ENCODE measurements around the gene CLCN6. TPM values are rescaled to one million over a fixed set of nuclear protein-coding genes. Genes with fewer than 3 reads are reported as not detected.

The CLCN6 gene
- total and polyA plus RNA-seq, 10 of the 15 experiments (the other 5 are each of a cell fraction or from before 2014, with no cell fraction given): 2.2 to 20.9 (median 10.2) TPM

DNA sequence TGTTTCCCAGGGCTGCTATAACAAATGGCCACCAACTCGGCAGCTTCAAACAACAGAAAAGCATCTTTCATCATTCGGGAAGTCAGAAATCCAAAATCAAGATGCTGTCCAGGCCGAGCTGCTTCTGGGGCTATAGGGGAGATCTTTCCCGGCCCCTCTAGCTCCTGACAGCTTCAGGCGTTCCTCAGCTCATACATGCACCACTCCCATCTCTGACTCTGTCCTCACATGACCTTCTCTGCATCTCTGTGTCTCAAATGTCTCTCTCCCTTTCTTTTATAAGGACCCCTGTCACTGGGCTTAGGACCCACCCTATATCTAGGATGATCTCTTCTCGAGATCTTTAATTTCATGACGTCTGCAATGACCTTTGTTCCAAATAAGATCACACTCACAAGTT lies 66.6 kb downstream of the CLCN6 start (continued):
- TF ChIP-seq, protein P1, sequence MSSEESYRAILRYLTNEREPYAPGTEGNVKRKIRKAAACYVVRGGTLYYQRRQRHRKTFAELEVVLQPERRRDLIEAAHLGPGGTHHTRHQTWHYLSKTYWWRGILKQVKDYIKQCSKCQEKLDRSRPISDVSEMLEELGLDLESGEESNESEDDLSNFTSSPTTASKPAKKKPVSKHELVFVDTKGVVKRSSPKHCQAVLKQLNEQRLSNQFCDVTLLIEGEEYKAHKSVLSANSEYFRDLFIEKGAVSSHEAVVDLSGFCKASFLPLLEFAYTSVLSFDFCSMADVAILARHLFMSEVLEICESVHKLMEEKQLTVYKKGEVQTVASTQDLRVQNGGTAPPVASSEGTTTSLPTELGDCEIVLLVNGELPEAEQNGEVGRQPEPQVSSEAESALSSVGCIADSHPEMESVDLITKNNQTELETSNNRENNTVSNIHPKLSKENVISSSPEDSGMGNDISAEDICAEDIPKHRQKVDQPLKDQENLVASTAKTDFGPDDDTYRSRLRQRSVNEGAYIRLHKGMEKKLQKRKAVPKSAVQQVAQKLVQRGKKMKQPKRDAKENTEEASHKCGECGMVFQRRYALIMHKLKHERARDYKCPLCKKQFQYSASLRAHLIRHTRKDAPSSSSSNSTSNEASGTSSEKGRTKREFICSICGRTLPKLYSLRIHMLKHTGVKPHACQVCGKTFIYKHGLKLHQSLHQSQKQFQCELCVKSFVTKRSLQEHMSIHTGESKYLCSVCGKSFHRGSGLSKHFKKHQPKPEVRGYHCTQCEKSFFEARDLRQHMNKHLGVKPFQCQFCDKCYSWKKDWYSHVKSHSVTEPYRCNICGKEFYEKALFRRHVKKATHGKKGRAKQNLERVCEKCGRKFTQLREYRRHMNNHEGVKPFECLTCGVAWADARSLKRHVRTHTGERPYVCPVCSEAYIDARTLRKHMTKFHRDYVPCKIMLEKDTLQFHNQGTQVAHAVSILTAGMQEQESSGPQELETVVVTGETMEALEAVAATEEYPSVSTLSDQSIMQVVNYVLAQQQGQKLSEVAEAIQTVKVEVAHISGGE (CRISPR knock-in tag; IDR thresholded peaks at IDR 0.05): no peak
- TF ChIP-seq CHD4 (IDR thresholded peaks at IDR 0.05): no peak

DNA sequence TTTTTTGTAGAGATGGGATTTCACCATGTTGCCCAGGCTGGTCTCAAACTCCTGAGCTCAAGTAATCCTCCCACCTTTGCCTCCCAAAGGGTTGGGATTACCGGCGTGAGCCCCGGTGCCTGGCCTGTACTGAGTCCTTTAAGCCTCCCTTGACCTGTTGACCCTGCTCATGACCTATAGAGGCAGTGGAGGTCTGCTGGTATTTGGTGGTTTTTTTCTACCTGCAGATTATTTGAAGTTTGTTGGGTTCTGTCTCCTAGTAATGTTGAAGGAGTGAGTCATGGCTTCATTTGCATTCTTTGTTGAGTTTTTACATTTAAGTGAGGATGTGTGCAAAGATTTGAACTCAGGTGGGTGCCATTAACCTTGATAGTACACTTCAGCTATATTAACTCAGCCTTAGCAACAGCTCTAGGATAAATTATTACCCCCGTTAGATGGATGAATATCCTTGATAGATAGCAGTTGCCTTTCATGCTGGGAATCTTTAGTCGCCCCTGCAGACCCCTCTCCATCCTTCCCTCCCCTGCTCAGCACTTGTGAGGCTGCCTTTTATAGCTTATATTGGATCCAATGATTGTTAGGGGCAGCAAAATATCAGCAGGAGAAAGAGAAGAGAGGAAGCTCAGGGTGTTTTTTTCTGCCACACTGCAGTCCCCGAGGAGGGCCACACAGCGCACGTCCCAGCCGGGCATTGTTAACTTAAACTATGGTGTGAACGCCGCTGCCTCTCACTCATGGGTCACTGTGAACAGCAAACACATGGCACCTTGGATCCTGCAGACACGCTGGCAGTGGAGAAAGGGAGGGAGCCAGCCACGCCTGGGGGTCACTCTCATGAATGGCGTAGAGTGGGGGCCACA lies 67.6 kb downstream of the CLCN6 start:
- no peak for TF ChIP-seq YY1 (IDR thresholded peaks at IDR 0.05; ENCODE audit: low read depth, low read length)
- TF ChIP-seq, protein P2, sequence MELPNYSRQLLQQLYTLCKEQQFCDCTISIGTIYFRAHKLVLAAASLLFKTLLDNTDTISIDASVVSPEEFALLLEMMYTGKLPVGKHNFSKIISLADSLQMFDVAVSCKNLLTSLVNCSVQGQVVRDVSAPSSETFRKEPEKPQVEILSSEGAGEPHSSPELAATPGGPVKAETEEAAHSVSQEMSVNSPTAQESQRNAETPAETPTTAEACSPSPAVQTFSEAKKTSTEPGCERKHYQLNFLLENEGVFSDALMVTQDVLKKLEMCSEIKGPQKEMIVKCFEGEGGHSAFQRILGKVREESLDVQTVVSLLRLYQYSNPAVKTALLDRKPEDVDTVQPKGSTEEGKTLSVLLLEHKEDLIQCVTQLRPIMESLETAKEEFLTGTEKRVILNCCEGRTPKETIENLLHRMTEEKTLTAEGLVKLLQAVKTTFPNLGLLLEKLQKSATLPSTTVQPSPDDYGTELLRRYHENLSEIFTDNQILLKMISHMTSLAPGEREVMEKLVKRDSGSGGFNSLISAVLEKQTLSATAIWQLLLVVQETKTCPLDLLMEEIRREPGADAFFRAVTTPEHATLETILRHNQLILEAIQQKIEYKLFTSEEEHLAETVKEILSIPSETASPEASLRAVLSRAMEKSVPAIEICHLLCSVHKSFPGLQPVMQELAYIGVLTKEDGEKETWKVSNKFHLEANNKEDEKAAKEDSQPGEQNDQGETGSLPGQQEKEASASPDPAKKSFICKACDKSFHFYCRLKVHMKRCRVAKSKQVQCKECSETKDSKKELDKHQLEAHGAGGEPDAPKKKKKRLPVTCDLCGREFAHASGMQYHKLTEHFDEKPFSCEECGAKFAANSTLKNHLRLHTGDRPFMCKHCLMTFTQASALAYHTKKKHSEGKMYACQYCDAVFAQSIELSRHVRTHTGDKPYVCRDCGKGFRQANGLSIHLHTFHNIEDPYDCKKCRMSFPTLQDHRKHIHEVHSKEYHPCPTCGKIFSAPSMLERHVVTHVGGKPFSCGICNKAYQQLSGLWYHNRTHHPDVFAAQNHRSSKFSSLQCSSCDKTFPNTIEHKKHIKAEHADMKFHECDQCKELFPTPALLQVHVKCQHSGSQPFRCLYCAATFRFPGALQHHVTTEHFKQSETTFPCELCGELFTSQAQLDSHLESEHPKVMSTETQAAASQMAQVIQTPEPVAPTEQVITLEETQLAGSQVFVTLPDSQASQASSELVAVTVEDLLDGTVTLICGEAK (IDR thresholded peaks at IDR 0.05; ENCODE audit: borderline replicate concordance): no peak
- TF ChIP-seq CHD2 (IDR thresholded peaks at IDR 0.05; ENCODE audit: borderline replicate concordance, low read depth, low read length): no peak
- TF ChIP-seq SMARCA5 (IDR thresholded peaks at IDR 0.05): no peak
- TF ChIP-seq, protein P3, sequence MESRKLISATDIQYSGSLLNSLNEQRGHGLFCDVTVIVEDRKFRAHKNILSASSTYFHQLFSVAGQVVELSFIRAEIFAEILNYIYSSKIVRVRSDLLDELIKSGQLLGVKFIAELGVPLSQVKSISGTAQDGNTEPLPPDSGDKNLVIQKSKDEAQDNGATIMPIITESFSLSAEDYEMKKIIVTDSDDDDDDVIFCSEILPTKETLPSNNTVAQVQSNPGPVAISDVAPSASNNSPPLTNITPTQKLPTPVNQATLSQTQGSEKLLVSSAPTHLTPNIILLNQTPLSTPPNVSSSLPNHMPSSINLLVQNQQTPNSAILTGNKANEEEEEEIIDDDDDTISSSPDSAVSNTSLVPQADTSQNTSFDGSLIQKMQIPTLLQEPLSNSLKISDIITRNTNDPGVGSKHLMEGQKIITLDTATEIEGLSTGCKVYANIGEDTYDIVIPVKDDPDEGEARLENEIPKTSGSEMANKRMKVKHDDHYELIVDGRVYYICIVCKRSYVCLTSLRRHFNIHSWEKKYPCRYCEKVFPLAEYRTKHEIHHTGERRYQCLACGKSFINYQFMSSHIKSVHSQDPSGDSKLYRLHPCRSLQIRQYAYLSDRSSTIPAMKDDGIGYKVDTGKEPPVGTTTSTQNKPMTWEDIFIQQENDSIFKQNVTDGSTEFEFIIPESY (IDR thresholded peaks at IDR 0.05): no peak
- no peak for TF ChIP-seq MEF2A (IDR thresholded peaks at IDR 0.05; ENCODE audit: insufficient read depth, low read depth, low read length)
- TF ChIP-seq MYB (IDR thresholded peaks at IDR 0.05; ENCODE audit: borderline replicate concordance, low read depth, low read length): no peak
- no peak for TF ChIP-seq TCF3 (IDR thresholded peaks at IDR 0.05; ENCODE audit: borderline replicate concordance, insufficient read depth, low read depth, low read length)
- no peak for TF ChIP-seq STAT3 (IDR thresholded peaks at IDR 0.05; ENCODE audit: low read depth, low read length)
- no peak overlapping the region for H2AFZ ChIP-seq (ENCODE audit: control insufficient read depth, low read depth, low read length)
- H3K4me3 ChIP-seq: no peak overlapping the region
- peaks cover 0 to 1% of the 10 kb centered on the region in 2 experiments; a peak in 1 of 4 replicates for H3K27me3 ChIP-seq (replicated peaks in 1 of 2; ENCODE audit: control insufficient read depth in 2 of 2, insufficient read depth in 2 of 2, low read length in 1 of 2)
- no TSS peak for BruUV-seq (replicated peaks)
- WGBS (ENCODE audit: insufficient coverage, insufficient replicate concordance, low lambda C conversion rate, missing lambda C conversion rate): 23% methylated on average over 14 of the region's 14 CpGs
- ChIA-PET POLR2A (no interaction called here), RAD21 (ENCODE audit: unreplicated experiment) (no interaction called here), CTCF (interaction anchor here (0.9 kb wide), 1 partner anchor 12 kb away, joined by 3 read pairs; no protein-coding TSS in a partner anchor), SMC1A (ENCODE audit: uncharacterized antibody, unreplicated experiment) (no interaction called here)
- no peaks in the 10 kb centered on the region for H3K79me2 ChIP-seq (ENCODE audit: control insufficient read depth, insufficient read depth, low read length)
- ATAC-seq: no peak
- no peaks in the 10 kb centered on the region for H3K4me1 ChIP-seq (ENCODE audit: control insufficient read depth, insufficient read depth, low read length)
- no peaks in the 10 kb centered on the region for H3K9me3 ChIP-seq (replicated peaks; ENCODE audit: control insufficient read depth, insufficient read depth, low read length)
- intact Hi-C loops (cut with micrococcal nuclease; ENCODE audit: unreplicated experiment) (no loop called here), in situ Hi-C loops (cut with MboI) (no loop called here)
- no peaks in the 10 kb centered on the region for H3K36me3 ChIP-seq (ENCODE audit: control insufficient read depth in 2 of 2, insufficient read depth in 2 of 2, low read length in 1 of 2)
- no peak overlapping the region for H3K27ac ChIP-seq (ENCODE audit: control insufficient read depth, insufficient read depth)
- H3K4me2 ChIP-seq (ENCODE audit: control insufficient read depth, insufficient read depth): no peak overlapping the region
- no peak for FAIRE-seq
- H3K9ac ChIP-seq (ENCODE audit: control insufficient read depth, insufficient read depth, low read length): no peak overlapping the region
- no peaks in the 10 kb centered on the region for H4K20me1 ChIP-seq (ENCODE audit: control insufficient read depth, insufficient read depth)
- DNase-seq (ENCODE audit: low read depth, low spot score): no peak
